T47D (cell line): ENCODE data around the gene EPN2.

ENCODE experiments used
- DNase-seq, 2 experiments: peaks; one replicate each; pipeline versions ENCODE4 v3.0.0 to v3.0.0-alpha.2; 2011 to 2012; ENCODE audit warnings: low read depth in 1 of 2, low spot score in 1 of 2
- JUND ChIP-seq: IDR thresholded peaks from 2 replicates; pipeline ENCODE4 v1.6.1; 2012; ENCODE audit warnings: low read depth
- in situ Hi-C: cut with HindIII; loops from 2 replicates; pipeline ENCODE4 v1.10.0; 2016; ENCODE audit warnings: low sequenced_read_pairs, low pct_unique_long_range_greater_than_20kb

The EPN2 gene

GRCh38 chr17:19329839-19330238 lies 92.7 kb downstream of the EPN2 start:
- in situ Hi-C loops: no loop called here
- TF ChIP-seq JUND: no peak
- no peak for DNase-seq

GRCh38 chr17:19330271-19330670 lies 93.1 kb downstream of the EPN2 start:
- in situ Hi-C loops: no loop called here
- TF ChIP-seq JUND: no peak
- no peak for DNase-seq

- TF ChIP-seq JUND: no peak
- in situ Hi-C loops: no loop called here
- no peak for DNase-seq
These were observed 94.0 kb downstream of the EPN2 start for GRCh38 chr17:19331134-19331533.

- in situ Hi-C loops: no loop called here
- TF ChIP-seq JUND: no peak
- DNase-seq: no peak
These were observed 94.5 kb downstream of the EPN2 start for GRCh38 chr17:19331543-19332245.

- DNase-seq: no peak
- TF ChIP-seq JUND: no peak
- in situ Hi-C loops: no loop called here
These were observed 95.4 kb downstream of the EPN2 start for GRCh38 chr17:19332371-19333131.

GRCh38 chr17:19333132-19333440 lies 95.9 kb downstream of the EPN2 start:
- in situ Hi-C loops: no loop called here
- TF ChIP-seq JUND: no peak
- no peak for DNase-seq

- in situ Hi-C loops: no loop called here
- no peak for TF ChIP-seq JUND
- no peak for DNase-seq
These were observed 96.6 kb downstream of the EPN2 start for GRCh38 chr17:19333736-19334290.

GRCh38 chr17:19334331-19334730 lies 97.2 kb downstream of the EPN2 start:
- TF ChIP-seq JUND: no peak
- no peak for DNase-seq
- in situ Hi-C loops: no loop called here

GRCh38 chr17:19335951-19336631 lies 98.9 kb downstream of the EPN2 start:
- no peak for DNase-seq
- TF ChIP-seq JUND: no peak
- in situ Hi-C loops: no loop called here

- in situ Hi-C loops: no loop called here
- no peak for TF ChIP-seq JUND
- DNase-seq: peak; percentile 64 to 81
These were observed 100.0 kb downstream of the EPN2 start for GRCh38 chr17:19336938-19337711.

- no peak for TF ChIP-seq JUND
- in situ Hi-C loops: no loop called here
- no peak for DNase-seq
These were observed 100.5 kb downstream of the EPN2 start for GRCh38 chr17:19337712-19338023.
